ENCODE measurements around the gene C3orf18.

GRCh38 chr3:50591196-50591741 lies 23.7 kb upstream of the C3orf18 start:
- TF ChIP-seq EZH2 (IDR thresholded peaks at IDR 0.05; ENCODE audit: borderline replicate concordance) (no peak), CTCF (IDR thresholded peaks at IDR 0.05; ENCODE audit: poor library complexity) (no peak), EZH2phosphoT487 (IDR thresholded peaks at IDR 0.05; ENCODE audit: low read depth, severe bottlenecking, unreplicated experiment) (no peak)
